Measurements from ENCODE around the gene RAB24. TPM values are rescaled to one million over a fixed set of nuclear protein-coding genes. Genes with fewer than 3 reads are reported as not detected.

Gene RAB24
- total RNA-seq, 4 donors from 2014 or later: 20.0 to 35.4 (median 31.1) TPM

DNA sequence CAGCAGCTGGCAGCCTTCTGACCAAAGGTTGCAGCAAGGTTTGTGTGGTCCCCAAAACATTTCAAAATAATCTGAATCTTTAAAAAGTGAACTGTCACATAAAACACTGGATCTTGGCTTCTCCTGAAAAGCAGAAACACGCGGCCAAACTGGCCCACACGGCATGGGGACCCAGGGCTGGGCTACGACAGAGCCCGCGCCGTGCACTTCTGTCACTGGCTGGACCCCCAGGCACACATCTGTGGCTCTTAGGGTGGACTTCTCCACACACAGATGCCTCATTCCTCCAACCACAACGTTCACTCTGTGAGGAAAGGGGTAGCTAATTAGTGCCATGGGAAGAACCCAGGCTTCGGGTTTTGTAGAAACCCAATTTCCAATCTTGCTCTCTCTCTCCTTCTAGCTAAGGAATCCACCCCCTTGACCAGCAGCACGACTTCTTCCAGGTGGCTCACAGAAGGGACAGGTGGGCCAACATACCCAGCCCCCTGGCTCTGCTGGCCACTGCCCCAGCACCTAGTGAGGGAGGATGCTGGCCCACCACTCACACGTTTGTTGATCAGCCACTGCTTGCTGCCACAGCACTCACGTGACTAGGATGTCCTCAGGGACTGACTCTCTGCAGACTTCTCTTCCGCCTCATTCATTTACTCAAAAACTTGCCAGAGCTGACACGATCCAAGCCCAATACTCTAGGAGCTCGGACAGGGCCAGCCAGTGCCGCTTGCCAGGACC, 30.1 kb upstream of the RAB24 start:
- peaks cover 73 to 100% (median 95%) of the 10 kb centered on the region in 4 donors for H3K36me3 ChIP-seq
- peaks cover 0 to 16% (median 2%) of the 10 kb centered on the region in 4 donors for H3K4me1 ChIP-seq
- no peaks in the 10 kb centered on the region for H3K9me3 ChIP-seq
- no peaks in the 10 kb centered on the region for H3K27me3 ChIP-seq
- no peak overlapping the region for H3K4me3 ChIP-seq
- WGBS: 90% methylated on average over 15 of the region's 16 CpGs
- intact Hi-C loops (cut with DNase I): no loop called here
- TF ChIP-seq EP300 (IDR thresholded peaks at IDR 0.05) (no peak), POLR2AphosphoS5 (IDR thresholded peaks at IDR 0.05) (no peak), POLR2A (IDR thresholded peaks at IDR 0.05; ENCODE audit: low read depth) (no peak)
- TF ChIP-seq, protein P1, sequence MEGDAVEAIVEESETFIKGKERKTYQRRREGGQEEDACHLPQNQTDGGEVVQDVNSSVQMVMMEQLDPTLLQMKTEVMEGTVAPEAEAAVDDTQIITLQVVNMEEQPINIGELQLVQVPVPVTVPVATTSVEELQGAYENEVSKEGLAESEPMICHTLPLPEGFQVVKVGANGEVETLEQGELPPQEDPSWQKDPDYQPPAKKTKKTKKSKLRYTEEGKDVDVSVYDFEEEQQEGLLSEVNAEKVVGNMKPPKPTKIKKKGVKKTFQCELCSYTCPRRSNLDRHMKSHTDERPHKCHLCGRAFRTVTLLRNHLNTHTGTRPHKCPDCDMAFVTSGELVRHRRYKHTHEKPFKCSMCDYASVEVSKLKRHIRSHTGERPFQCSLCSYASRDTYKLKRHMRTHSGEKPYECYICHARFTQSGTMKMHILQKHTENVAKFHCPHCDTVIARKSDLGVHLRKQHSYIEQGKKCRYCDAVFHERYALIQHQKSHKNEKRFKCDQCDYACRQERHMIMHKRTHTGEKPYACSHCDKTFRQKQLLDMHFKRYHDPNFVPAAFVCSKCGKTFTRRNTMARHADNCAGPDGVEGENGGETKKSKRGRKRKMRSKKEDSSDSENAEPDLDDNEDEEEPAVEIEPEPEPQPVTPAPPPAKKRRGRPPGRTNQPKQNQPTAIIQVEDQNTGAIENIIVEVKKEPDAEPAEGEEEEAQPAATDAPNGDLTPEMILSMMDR (IDR thresholded peaks at IDR 0.05): no peak
- no peak for DNase-seq (ENCODE audit: extremely low spot score)
- no peak overlapping the region for H3K27ac ChIP-seq (replicated peaks in 1 of 4)

DNA sequence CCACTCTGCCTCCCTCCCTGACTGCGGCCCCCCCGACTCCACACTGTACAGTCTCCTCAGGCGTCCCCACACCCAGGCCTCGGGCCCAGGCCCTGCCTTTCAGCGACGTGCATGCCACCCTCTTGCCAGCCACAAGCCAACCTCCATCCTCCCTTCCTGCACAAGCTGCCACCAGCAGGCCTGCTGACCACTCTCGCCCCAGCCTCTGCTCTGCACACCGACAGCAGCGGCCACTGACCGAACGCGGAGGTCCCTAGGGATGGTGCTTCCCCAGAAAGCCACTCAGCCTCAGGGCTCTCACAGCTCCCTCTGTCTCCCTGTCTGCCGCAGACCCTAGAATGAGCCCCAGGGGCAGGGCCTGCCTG, 29.4 kb upstream of the RAB24 start:
- peaks cover 0 to 18% (median 1%) of the 10 kb centered on the region in 4 donors for H3K4me1 ChIP-seq
- DNase-seq (ENCODE audit: extremely low spot score): no peak
- WGBS: 87% methylated on average over 12 of the region's 13 CpGs
- no peak overlapping the region for H3K27ac ChIP-seq (replicated peaks in 1 of 4)
- intact Hi-C loops (cut with DNase I): no loop called here
- H3K9me3 ChIP-seq: no peaks in the 10 kb centered on the region
- no peaks in the 10 kb centered on the region for H3K27me3 ChIP-seq
- peaks cover 73 to 99% (median 89%) of the 10 kb centered on the region in 4 donors for H3K36me3 ChIP-seq
- no peak for TF ChIP-seq POLR2A (IDR thresholded peaks at IDR 0.05; ENCODE audit: low read depth)
- TF ChIP-seq, protein P1 (IDR thresholded peaks at IDR 0.05): no peak
- no peak for TF ChIP-seq POLR2AphosphoS5 (IDR thresholded peaks at IDR 0.05)
- TF ChIP-seq EP300 (IDR thresholded peaks at IDR 0.05): no peak
- no peak overlapping the region for H3K4me3 ChIP-seq

DNA sequence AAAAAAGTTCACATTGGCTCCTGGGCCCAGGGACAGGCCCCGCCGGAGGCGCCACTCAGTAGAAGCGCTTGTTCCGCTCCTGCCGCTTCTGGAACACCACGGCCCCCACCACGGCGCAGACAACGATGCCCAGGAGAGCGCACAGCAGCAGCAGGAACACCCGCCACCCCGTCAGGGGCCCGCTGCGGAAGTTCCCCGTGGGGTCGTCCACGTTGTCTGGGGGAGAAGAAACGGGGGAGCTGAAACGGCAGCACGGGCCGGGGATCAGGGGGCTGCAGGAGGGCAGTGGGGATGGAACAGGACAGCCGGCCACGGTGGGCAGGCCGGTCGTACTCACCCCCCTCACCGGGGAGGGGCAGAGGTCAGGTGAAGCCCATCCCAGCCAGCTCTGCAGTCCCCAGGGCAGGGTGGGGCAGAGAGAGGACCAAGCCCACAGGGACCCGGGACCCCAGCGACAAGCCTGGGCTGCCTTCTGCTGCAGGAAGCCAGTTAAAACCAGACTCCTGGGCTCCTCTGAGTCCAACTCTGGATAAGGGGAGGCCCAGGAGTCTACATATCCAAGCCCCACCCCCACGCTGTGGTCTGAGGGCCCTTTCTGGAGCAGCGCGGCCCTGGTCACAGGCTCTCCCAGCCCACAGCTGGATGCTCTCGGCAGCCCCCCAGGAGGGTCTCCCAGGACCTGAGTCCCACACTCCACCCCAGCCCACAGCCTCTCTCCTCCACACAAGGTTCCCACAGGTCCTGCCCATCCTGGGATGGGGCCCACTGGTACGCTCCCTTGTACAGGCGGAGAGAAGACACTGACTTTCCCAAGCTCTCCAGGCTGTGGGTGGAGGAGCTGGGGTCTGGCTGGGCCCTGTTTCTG, 28.7 kb upstream of the RAB24 start:
- H3K9me3 ChIP-seq: no peaks in the 10 kb centered on the region
- no peak overlapping the region for H3K4me3 ChIP-seq
- intact Hi-C loops (cut with DNase I): no loop called here
- no peak for DNase-seq (ENCODE audit: extremely low spot score)
- no peak for TF ChIP-seq EP300 (IDR thresholded peaks at IDR 0.05)
- peaks cover 0 to 24% (median 3%) of the 10 kb centered on the region in 4 donors for H3K4me1 ChIP-seq
- H3K27me3 ChIP-seq: no peaks in the 10 kb centered on the region
- 86% methylated on average over 32 of the region's 35 CpGs for WGBS
- peaks cover 69 to 93% (median 82%) of the 10 kb centered on the region in 4 donors for H3K36me3 ChIP-seq
- no peak overlapping the region for H3K27ac ChIP-seq (replicated peaks in 1 of 4)

GRCh38 chr5:177330991-177331842, 27.7 kb upstream of the RAB24 start:
- Histone ChIP-seq H3K4me1 (peaks cover 0 to 25% (median 5%) of the 10 kb centered on the region in 4 donors), H3K36me3 (peaks cover 59 to 83% (median 72%) of the 10 kb centered on the region in 4 donors), H3K9me3 (no peaks in the 10 kb centered on the region), H3K4me3 (no peak overlapping the region), H3K27me3 (no peaks in the 10 kb centered on the region), H3K27ac (replicated peaks in 1 of 4) (no peak overlapping the region)
- 78% methylated on average over 26 of the region's 27 CpGs for WGBS
- TF ChIP-seq, protein P1 (IDR thresholded peaks at IDR 0.05): no peak
- TF ChIP-seq EP300 (IDR thresholded peaks at IDR 0.05) (no peak), POLR2AphosphoS5 (IDR thresholded peaks at IDR 0.05) (no peak), POLR2A (IDR thresholded peaks at IDR 0.05; ENCODE audit: low read depth) (no peak)
- no peak for DNase-seq (ENCODE audit: extremely low spot score)
- intact Hi-C loops (cut with DNase I): no loop called here

All from esophagus muscularis mucosa (tissue), 4 donors.